ENCODE measurements around the gene RASSF4. TPM values are rescaled to one million over a fixed set of nuclear protein-coding genes. Genes with fewer than 3 reads are reported as not detected.

Gene RASSF4
- total and polyA plus RNA-seq, 4 donors = 8.2 to 26.9 (median 12.4) TPM

GRCh38 chr10:44924261-44925040, 35.2 kb upstream of the RASSF4 start:
- DNase-seq (ENCODE audit: low spot score) = peak; percentile 29
- H3K4me3 ChIP-seq (ENCODE audit: low read depth in 1 of 3, low read length in 3 of 3) = no peak overlapping the region
- H3K9ac ChIP-seq (ENCODE audit: low read depth in 1 of 2, low read length in 2 of 2) = no peak overlapping the region
- no peaks in the 10 kb centered on the region for H3K9me3 ChIP-seq (ENCODE audit: control insufficient read depth in 4 of 4, low read length in 3 of 4)
- no peak for TF ChIP-seq RXRA (IDR thresholded peaks at IDR 0.05)
- no peak for TF ChIP-seq SP1 (IDR thresholded peaks at IDR 0.05)
- no peak for TF ChIP-seq HNF4A (conservative IDR thresholded peaks at IDR 0.05)
- TF ChIP-seq FOXA2 (IDR thresholded peaks at IDR 0.05) = no peak
- no peak for TF ChIP-seq MAX (IDR thresholded peaks at IDR 0.05)
- no peak for TF ChIP-seq JUND (IDR thresholded peaks at IDR 0.05)
- TF ChIP-seq NR2F2 (IDR thresholded peaks at IDR 0.05) = no peak
- no peak for TF ChIP-seq GABPA (IDR thresholded peaks at IDR 0.05 in 1 of 2, conservative IDR thresholded peaks at IDR 0.05 in 1 of 2)
- no peak for TF ChIP-seq REST (IDR thresholded peaks at IDR 0.05)
- TF ChIP-seq CTCF (IDR thresholded peaks at IDR 0.05; ENCODE audit: low read depth, low read length, missing input control) = no peak
- TF ChIP-seq FOXA1 (IDR thresholded peaks at IDR 0.05) = no peak
- TF ChIP-seq TAF1 (conservative IDR thresholded peaks at IDR 0.05) = no peak
- TF ChIP-seq ATF3 (IDR thresholded peaks at IDR 0.05) = no peak
- no peak for TF ChIP-seq EGR1 (IDR thresholded peaks at IDR 0.05; ENCODE audit: low read depth in 2 of 2)
- no peak for TF ChIP-seq HNF4G (IDR thresholded peaks at IDR 0.05)
- no peak for TF ChIP-seq RAD21 (IDR thresholded peaks at IDR 0.05)
- 89% methylated on average over 21 of the region's 21 CpGs for WGBS
- peaks cover 0 to 5% (median 3%) of the 10 kb centered on the region in 4 donors for H3K4me1 ChIP-seq (ENCODE audit: control insufficient read depth in 4 of 4, insufficient read depth in 4 of 4, low read length in 3 of 4)
- no peaks in the 10 kb centered on the region for H3K36me3 ChIP-seq (ENCODE audit: control insufficient read depth in 4 of 4, insufficient read depth in 3 of 4, low read depth in 1 of 4, low read length in 3 of 4)
- no peaks in the 10 kb centered on the region for H3K27me3 ChIP-seq (ENCODE audit: control insufficient read depth in 4 of 4, insufficient read depth in 4 of 4, low read length in 3 of 4)
- H3K27ac ChIP-seq (ENCODE audit: low read depth in 1 of 2, low read length in 2 of 2) = no peak overlapping the region

- WGBS = 71% methylated on average over 7 of the region's 7 CpGs
- Histone ChIP-seq H3K9me3 (ENCODE audit: control insufficient read depth in 4 of 4, low read length in 3 of 4) (no peaks in the 10 kb centered on the region), H3K27ac (ENCODE audit: low read depth in 1 of 2, low read length in 2 of 2) (no peak overlapping the region), H3K9ac (ENCODE audit: low read depth in 1 of 2, low read length in 2 of 2) (no peak overlapping the region), H3K36me3 (ENCODE audit: control insufficient read depth in 4 of 4, insufficient read depth in 3 of 4, low read depth in 1 of 4, low read length in 3 of 4) (no peaks in the 10 kb centered on the region), H3K4me1 (ENCODE audit: control insufficient read depth in 4 of 4, insufficient read depth in 4 of 4, low read length in 3 of 4) (peaks cover 0 to 5% (median 3%) of the 10 kb centered on the region in 4 donors), H3K27me3 (ENCODE audit: control insufficient read depth in 4 of 4, insufficient read depth in 4 of 4, low read length in 3 of 4) (no peaks in the 10 kb centered on the region), H3K4me3 (ENCODE audit: low read depth in 1 of 3, low read length in 3 of 3) (no peak overlapping the region)
- TF ChIP-seq HNF4G (IDR thresholded peaks at IDR 0.05) (no peak), CTCF (IDR thresholded peaks at IDR 0.05; ENCODE audit: low read depth, low read length, missing input control) (peak; percentile 8), RAD21 (IDR thresholded peaks at IDR 0.05) (peak; percentile 18 to 40)
- DNase-seq (ENCODE audit: low spot score) = peak; percentile 40
Measured at GRCh38 chr10:44925224-44925623, 34.4 kb upstream of the RASSF4 start.
